Uterus (tissue), 4 donors: Measurements from ENCODE around the gene AIFM3. TPM values are rescaled to one million over a fixed set of nuclear protein-coding genes. Genes with fewer than 3 reads are reported as not detected.

Source experiments
- DNase-seq, 2 donors: peaks; one replicate each; pipeline ENCODE4 v3.0.0-alpha.2; 2019 to 2020
- H3K27ac ChIP-seq, 2 donors: fragments of 200-600 bp; sonication (generic); 1 replicate in 1 of 2; 2 replicates in 1 of 2; pipeline ENCODE4 v1.5.1; 2016 to 2018
- H3K27me3 ChIP-seq, 2 donors: fragments of 200-600 bp; sonication (generic); one replicate each; pipeline ENCODE4 v1.5.1; 2018 to 2019; ENCODE audit warnings: control low read depth in 1 of 2
- H3K36me3 ChIP-seq, 2 donors: fragments of 200-600 bp; sonication (generic); one replicate each; pipeline ENCODE4 v1.5.1; 2019; ENCODE audit warnings: control low read depth in 1 of 2
- H3K4me1 ChIP-seq, 2 donors: fragments of 200-600 bp; sonication (generic); one replicate each; pipeline ENCODE4 v1.5.1; 2018 to 2019; ENCODE audit warnings: control low read depth in 1 of 2
- H3K4me3 ChIP-seq, 2 donors: fragments of 200-600 bp; sonication (generic); 1 replicate in 1 of 2; 2 replicates in 1 of 2; pipeline ENCODE4 v1.5.1; 2018 to 2019; ENCODE audit warnings: mild to moderate bottlenecking in 1 of 2
- H3K9me3 ChIP-seq, 2 donors: fragments of 200-600 bp; sonication (generic); one replicate each; pipeline ENCODE4 v1.5.1; 2019; ENCODE audit warnings: control low read depth in 1 of 2
- CTCF ChIP-seq, 4 experiments: fragments of 200-600 bp in 2 of 4; fragments of 450-650 bp in 2 of 4; sonication (generic) in 2 of 4; IDR thresholded peaks; one replicate each; pipeline ENCODE4 v1.5.1; 2016 to 2019; ENCODE audit warnings: antibody characterized with exemption in 4 of 4, mild to moderate bottlenecking in 2 of 4, moderate library complexity in 1 of 4
- POLR2A ChIP-seq, 2 donors: fragments of 450-650 bp; IDR thresholded peaks; one replicate each; pipeline ENCODE4 v1.6.1; 2016; ENCODE audit warnings: antibody characterized with exemption in 2 of 2, mild to moderate bottlenecking in 1 of 2, moderate library complexity in 1 of 2
- intact Hi-C: fragments of 100-400 bp; cut with DNase I; formaldehyde crosslinking; loops from one replicate; pipeline ENCODE4 v1.15.1; 2023; ENCODE audit warnings: low total_unique reads
- total RNA-seq, 4 donors: library from RNA; depleted of rRNA in 3 of 4; stranded (reverse); fragments of >200 nt in 3 of 4; gene quantifications; one replicate each; pipeline versions ENCODE4 v1.1.0 to v1.2.4, GENCODE V29; 2014 to 2023
- donor health status: DM: yes; HTN: yes; CAD: no.

The AIFM3 gene
- total RNA-seq, 4 donors from 2014 or later: 3.2 to 3.4 TPM; not detected in 2

GRCh38 chr22:20965104-20965887 is 1.8 kb upstream of the AIFM3 start:
- TF ChIP-seq POLR2A (IDR thresholded peaks at IDR 0.05): no peak
- TF ChIP-seq CTCF (IDR thresholded peaks at IDR 0.05): no peak
- intact Hi-C loops: no loop called here
- Histone ChIP-seq H3K27ac (no peak overlapping the region), H3K4me1 (no peaks in the 10 kb centered on the region), H3K4me3 (no peak overlapping the region), H3K36me3 (no peaks in the 10 kb centered on the region), H3K27me3 (peaks cover 0 to 11% of the 10 kb centered on the region in 2 donors), H3K9me3 (no peaks in the 10 kb centered on the region)
- DNase-seq: no peak

- DNase-seq: no peak
- Histone ChIP-seq H3K27ac (no peak overlapping the region), H3K9me3 (no peaks in the 10 kb centered on the region), H3K4me3 (no peak overlapping the region), H3K4me1 (no peaks in the 10 kb centered on the region), H3K27me3 (peaks cover 0 to 11% of the 10 kb centered on the region in 2 donors), H3K36me3 (no peaks in the 10 kb centered on the region)
- TF ChIP-seq CTCF (IDR thresholded peaks at IDR 0.05): no peak
- no peak for TF ChIP-seq POLR2A (IDR thresholded peaks at IDR 0.05)
- intact Hi-C loops: no loop called here
Observed at GRCh38 chr22:20965888-20966855, 883 bp upstream of the AIFM3 start.

GRCh38 chr22:20967697-20968211 is 699 bp downstream of the AIFM3 start:
- no peaks in the 10 kb centered on the region for H3K36me3 ChIP-seq
- TF ChIP-seq POLR2A (IDR thresholded peaks at IDR 0.05) (no peak), CTCF (IDR thresholded peaks at IDR 0.05) (no peak)
- no peak overlapping the region for H3K27ac ChIP-seq
- peaks cover 0 to 11% of the 10 kb centered on the region in 2 donors for H3K27me3 ChIP-seq
- no peaks in the 10 kb centered on the region for H3K4me1 ChIP-seq
- intact Hi-C loops: no loop called here
- H3K9me3 ChIP-seq: no peaks in the 10 kb centered on the region
- DNase-seq: no peak
- no peak overlapping the region for H3K4me3 ChIP-seq

- intact Hi-C loops: no loop called here
- no peaks in the 10 kb centered on the region for H3K9me3 ChIP-seq
- H3K4me3 ChIP-seq: no peak overlapping the region
- no peaks in the 10 kb centered on the region for H3K4me1 ChIP-seq
- TF ChIP-seq POLR2A (IDR thresholded peaks at IDR 0.05): no peak
- no peak for TF ChIP-seq CTCF (IDR thresholded peaks at IDR 0.05)
- no peak overlapping the region for H3K27ac ChIP-seq
- no peak for DNase-seq
- peaks cover 0 to 11% of the 10 kb centered on the region in 2 donors for H3K27me3 ChIP-seq
- no peaks in the 10 kb centered on the region for H3K36me3 ChIP-seq
Observed at GRCh38 chr22:20968281-20968977, 1.4 kb downstream of the AIFM3 start.
